ENCODE results near the gene TREML4. TPM values are rescaled to one million over a fixed set of nuclear protein-coding genes. Genes with fewer than 3 reads are reported as not detected.

TREML4 gene
- polyA plus RNA-seq, 3 donors = 0.03 TPM; not detected in 2

DNA sequence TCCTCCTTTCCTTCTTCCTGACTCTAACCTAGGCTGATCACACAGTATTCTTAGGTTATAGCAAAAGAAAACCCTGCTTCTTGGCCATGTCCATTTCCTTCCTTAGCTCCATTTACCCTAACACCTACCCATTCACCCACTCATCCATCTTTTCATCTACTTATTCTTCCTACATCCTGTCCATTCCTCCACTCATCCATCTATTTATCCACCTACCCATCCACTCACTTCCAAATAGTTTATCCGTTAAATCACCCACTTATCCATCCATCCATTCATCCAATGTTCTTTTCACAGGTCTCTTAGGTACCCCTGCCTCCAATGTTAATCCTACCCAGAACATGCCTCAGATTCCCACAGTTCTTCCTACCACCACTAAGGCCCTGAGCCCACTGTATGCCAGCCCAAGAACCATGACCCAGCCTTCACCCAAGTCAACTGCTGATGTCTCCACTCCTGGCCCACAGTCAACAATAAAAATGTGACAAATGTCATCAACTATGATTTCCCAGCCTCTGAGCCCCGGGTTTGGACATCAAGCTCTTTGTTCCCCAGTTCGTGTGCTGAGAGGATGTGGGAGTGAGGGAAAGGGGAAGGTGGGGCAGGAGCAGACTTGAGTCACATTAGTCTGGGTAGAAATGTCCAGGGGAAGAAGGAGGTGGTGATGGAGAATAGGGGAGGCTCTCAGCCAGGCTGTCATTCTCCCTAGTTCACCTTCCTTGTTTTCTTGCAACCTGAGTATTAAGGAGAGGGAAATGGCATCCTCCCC is 24.4 kb downstream of the TREML4 start:
- DNase-seq = no peak

DNA sequence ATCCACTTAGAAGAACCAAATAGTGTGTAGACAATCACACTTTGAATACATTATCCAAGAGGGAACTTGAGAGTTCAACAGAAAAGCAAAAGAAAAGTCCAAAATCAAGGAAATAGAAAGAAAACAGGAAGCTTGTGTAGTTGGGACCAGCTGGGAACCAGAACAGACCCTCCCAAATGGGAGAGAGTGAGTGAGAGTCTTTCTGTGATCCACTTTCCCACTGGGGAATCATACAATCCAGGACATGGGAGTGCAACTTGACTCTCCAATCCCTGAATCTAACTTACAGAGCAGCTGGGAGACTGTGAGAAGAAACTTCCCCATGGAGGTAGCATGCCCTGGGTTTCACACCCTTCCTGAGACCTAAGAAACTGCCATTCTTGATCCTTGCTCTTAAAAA is 27.0 kb downstream of the TREML4 start:
- DNase-seq = no peak

DNA sequence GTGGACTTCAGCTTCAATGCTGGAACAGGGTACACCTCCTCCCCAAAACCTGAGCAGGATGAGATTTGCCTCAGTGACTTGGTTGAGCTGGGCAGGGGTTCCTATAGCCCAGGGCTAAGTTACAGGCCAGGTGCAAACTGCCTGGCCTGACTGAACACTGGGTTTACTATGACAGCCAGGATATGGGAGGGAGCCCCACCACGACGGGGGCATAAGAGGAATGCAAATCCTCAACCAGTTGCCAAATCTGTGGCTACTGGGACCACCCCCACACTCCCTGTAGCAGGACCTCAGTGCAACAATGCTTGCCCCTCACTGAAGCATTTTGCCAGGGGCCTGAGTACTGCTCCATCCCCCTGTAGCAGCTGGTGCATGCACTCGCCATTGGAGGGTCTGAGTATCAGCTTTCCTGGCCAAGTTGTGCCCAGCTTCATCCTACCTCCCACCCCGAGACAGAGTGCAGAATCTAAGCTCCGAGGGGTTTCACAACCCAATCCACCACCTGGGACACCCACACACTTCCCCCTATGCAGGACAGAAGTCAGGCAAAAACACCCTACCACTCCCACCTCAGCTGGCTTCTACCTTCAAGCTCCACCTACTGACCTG is 27.6 kb downstream of the TREML4 start:
- no peak for DNase-seq

DNA sequence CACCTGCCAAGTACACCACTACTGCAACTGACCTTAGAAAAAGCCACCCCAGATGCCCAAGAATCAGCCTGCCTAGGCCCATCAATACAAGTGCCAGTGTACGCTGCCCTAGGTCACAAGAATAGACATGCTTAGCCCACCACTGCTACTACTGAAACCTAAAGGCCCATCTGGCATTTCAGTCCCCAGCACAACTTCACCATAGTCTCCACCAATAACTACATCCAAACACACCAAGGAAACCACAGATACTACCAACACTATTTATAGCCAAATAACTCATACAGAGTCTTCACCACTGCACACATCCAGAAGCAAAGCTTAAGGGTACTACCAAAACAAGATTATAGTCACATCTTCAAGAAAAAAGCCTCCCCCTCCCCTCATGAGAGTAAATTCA is 28.2 kb downstream of the TREML4 start:
- no peak for DNase-seq

DNA sequence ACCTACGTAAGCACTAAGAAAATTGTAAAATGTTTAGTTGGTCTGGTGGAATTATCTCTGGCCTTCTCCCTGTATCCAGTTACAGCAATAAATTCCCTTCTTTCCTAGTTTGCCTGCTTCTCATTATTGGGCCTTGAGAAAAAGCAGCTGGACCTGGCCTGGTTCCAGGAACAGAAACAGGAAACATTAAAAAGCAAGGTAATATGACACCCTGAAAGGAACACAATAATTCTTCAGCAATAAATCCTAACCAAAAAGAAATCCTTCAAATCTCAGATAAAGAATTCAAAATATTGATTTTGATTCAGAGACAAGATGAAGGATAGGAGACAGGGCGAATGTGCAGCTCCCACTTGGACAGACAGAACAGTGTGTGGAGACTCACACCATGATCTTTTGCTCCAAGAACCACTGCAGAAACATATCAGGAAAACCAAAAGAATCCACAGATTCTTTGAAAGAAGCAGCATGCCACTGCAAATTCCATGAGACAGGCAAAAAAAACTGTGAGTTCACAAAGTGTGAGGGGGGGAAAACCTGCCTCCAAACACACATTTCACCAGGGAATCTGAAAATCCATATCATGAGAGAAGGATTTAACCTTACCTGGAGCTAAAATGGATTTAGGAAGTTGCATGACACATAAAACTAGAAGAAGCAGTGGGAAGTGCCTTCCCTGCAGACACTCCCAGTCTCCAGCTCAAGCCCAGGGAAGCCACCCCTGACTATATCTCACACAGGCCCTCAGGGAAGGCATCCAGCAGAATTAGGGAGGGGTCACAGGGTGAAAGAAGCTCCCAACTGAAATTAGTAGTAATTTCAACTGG is 29.4 kb downstream of the TREML4 start:
- peak; percentile 91 for DNase-seq

DNA sequence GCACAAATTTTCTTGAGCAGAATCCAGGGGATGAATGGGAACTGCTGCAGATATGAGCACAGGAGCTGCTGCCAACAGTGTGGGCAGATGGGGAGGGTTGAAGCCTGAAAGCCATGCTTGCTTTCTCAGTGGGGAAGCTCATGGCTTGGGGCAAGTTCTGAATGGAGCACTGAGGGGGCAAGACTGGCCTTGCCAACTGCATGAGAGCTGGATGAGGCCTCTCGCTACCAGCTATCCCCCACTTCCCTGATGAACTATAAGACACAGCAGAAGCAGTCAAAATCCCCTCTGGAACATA is 30.0 kb downstream of the TREML4 start:
- DNase-seq = no peak

DNA sequence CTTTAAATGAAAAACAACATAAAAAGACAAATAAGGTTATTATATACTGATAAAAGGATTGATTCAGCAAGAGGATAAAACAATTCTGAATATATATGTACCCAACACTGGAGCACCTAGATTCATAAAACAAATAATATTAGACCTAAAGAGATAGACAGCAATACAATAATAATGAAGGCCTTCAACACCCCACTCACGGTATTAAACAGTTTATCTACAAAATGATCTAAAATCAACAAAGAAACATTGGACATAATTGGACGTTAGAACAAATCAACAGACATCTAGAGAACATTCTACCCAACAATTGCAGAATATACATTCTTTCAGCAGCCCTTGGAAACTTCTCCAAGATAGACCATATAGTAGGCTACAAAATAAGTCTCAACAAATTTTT is 34.3 kb downstream of the TREML4 start:
- DNase-seq = no peak

DNA sequence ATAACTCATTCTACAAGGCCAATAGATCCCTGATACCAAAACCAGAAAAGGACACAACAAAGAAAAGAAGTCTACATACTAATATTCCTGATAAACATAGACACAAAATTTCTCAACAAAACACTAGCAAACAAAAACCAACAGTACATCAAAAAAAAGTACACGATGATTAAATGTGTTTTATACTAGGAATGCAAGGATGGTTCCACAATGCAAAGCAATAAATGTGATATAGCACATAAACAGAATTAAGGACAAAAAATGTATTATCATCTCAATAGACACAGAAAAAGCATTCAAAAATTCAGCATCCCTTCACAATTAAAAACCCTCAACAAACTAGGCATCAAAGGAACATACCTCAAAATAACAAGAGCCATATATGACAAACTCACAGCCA is 35.1 kb downstream of the TREML4 start:
- DNase-seq = no peak

DNA sequence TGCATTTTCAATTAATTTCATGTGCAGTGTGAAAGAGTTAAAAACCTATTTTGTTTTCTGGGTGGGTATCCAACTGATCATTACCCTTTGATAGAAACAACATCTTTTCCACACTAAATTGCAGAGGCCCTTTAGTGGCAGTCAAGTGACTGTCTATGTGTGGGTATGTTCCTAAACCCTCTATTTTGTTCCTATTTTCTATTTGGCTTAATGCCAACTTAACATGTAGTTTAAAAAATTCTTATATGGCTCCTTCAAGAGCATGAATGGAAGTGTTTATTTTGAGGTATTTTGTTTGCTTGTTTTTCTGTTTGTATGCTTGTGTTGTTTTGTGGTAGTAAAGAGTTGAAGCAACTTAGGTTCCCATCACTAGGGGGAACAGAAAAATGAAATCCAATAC is 38.4 kb downstream of the TREML4 start:
- no peak for DNase-seq

DNA sequence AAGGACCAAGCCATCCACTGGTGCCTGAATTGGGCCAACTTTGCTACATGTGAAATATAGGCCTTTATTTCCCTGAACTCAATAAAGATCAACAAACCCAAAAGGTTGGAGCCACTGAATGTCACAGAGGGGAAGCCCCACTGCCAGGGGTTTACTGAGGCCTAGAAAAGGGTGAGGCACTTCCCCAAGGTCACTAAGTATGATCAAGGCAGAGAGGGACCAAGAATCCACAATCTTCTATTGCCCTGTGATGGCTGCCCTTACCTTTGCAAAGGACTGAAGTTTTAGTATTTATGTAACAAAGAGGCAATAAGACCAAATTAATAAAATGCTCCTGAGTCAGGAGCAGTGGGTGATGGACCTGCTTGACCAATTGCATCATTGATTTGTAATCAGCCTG is 40.3 kb downstream of the TREML4 start:
- DNase-seq = no peak

DNA sequence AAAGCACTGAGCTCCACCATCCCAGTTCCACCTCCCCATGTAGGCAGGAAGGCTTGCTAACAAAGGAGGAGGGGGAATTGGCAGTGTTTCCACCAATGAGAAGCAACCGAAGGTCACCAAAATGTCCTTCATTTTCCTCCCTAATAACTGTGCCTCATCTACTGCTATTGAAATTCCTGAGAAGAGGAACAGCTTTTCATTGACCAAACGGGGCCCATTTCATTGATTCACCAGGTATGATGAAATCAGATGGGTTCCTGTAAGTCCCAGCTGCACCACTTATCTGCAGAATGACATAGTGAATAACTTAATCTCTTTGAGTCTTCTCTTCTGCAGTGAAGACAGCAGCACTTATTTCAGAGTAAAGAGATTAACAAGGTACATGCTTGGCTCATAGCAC is 41.0 kb downstream of the TREML4 start:
- no peak for DNase-seq

DNA sequence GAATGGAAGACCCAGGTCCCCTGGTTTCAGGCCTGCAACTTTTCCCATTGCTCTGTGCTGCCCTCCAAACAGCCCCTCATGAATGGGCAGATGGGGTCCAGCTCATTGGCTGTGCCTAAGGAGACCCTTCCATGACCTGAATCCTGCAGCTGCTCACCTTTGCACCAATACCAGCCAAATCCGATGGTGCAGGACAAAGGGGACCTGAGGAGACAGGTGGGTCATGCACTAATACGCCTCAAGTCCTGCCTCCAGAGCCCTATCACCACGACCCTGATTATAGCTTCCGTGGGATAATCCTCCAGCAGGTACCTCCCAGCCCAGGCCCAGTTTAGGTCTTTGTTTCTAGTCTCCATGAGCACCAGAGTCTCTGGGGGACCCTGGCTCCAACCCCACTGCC is 41.6 kb downstream of the TREML4 start:
- no peak for DNase-seq

DNA sequence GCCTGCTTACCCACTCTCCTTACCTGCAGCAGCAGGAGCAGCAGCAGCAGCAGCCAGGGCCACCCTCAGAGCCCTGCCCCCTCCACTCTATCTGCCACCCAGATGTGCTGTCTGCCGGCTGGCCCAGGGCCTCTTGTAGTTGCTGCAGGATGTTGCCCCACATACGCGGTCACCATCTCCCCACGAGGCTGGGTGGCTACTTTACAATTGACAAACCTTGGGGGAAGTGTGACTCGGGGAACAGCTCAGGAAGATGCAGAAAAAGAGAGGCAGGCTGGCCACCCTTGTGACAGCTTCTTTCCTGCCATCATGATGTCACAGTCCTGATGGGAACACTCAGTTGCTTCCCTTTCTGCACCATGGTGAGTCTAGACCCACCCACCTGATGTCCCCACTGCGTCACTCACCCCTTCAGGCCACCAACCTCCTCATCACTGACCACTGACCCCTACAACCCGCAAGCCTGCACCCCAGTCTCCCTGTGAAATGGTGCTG is 43.8 kb downstream of the TREML4 start:
- no peak for DNase-seq

DNA sequence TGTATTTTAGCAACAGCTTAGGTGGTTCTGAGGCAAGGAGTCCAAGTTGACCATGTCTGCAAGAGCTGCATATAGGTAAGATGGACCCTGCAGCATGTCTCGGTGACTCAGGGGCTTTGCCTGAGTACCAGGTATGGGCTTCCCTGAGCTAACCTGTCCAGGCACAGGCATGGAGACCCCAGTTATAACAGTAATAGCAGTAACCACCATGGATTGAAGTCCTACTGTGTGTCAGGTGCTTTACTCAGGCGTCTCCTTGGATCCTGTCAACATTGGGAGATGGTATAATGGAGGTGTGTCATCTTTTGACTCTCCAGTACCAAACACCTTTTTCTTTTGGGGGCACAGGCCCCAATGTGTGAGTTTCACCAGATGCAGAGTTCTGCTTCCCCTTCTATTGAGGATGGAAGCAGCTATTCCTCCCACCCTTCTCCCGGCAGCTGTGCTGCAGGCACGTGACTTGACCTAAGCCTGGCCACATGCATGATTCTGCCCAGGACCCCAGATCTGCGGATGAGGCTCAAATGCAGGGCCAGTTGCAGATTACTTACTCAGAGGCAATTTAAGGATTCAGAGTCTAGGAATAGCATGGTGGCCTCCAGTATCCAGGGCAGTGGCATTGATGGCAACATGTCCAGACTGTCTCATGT is 44.6 kb downstream of the TREML4 start:
- no peak for DNase-seq

DNA sequence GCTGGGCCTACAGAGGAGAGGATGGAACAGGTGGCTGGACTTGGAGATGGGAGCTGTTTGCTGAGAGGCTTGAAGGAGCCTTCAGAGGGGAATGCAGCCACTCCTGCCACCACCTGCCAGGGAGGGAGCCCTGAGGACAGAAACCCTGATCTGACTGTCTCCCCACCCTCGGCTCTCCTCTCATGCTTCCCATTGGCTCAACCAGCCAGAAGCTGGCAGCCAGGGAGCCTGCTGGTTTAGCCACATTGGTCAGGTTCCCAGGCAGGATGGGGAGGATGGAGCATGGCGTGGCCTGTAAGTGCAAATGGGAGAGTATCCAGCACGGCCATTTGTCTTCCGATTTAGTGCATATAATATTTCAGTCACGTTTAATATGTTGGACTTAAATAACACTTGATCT is 45.6 kb downstream of the TREML4 start:
- no peak for DNase-seq

DNA sequence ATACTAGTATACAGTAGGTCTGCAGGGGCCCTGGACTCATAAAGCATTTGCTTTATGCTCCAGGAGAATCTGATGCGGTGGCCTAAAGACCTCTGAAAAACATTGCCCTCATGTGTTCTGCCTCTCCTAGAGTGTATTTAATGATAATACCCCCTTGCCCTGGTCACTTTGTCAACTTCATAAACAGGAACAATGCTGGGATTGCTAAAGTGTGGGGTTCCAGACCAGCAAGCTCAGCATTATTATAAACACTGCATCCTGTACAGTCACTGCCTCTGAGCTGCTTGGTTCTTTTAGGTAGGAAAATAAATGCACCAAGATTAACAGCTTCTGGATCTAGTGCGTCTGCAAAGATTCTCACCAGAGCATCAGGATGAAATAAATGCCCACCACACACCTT is 46.1 kb downstream of the TREML4 start:
- no peak for DNase-seq

DNA sequence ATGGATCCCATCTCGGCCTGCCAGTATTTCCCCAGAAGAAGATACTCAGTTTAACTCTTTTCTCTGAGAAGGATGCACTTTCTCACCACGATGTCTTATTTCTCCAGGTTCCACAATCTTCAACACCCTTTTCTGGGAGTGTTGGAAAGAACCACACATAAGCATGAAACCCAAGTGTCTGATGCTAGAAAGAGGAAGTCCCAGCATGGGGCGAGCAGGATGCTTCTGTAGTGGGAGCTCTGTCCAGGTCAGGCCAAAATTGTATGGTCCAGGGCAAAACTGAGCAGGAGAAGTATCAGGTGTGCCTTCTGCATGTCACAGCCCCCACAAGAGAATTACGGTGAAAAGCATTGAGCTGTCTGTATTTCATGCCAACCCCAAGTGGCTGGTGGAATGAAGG is 47.3 kb downstream of the TREML4 start:
- no peak for DNase-seq

DNA sequence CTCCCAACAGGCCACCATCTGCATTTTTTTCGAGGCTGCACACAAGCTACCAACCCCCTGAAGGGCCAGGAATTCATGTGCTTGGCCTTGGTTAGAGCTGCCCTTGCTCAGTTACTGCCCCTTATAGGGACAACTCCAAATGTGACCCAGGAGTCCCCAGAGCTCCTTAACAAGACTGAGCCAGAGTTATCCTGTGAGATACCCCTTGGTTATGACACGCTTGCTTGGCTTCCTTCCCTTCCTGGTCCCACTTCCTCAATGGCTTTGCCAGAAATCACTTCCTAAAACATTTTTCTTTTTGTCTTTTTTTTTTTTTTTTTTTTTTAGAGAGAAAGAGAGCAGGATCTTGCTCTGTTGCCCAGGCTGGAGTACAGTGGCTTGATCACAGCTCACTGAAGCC is 49.5 kb downstream of the TREML4 start:
- no peak for DNase-seq

DNA sequence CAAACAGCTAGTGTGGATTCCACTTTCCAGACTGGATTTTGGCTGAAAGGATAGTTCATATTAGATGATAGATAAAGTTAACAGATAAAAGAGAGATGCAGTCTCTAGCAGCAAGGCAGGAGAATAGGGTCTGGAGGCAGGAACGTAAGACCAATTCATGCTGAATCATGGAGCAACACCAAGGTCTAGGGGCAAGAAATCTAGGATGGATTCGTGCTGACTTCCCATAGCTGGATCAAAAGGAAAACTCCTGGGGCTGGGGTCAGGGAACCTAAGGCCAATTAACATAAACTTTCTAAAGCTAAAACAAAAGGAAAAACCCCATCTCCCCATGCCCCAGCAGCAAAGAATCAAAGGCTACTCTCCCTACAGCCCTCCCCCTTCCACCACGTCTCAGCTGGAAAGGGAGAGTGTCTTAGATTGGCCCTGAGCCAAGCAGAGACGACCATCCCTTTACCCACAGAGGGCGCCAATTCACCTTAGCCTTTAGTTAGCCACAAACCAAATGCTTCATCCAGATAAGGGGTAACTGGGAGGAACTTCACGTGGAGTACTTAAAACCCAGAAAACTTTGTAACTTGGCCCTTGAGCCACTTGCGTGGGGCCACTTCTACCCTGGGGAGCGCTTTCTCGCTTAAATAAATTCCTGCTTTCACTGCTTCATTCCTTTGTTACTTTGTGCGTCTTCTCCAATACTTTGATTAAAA is 50.7 kb downstream of the TREML4 start:
- peak; percentile 70 for DNase-seq

DNA sequence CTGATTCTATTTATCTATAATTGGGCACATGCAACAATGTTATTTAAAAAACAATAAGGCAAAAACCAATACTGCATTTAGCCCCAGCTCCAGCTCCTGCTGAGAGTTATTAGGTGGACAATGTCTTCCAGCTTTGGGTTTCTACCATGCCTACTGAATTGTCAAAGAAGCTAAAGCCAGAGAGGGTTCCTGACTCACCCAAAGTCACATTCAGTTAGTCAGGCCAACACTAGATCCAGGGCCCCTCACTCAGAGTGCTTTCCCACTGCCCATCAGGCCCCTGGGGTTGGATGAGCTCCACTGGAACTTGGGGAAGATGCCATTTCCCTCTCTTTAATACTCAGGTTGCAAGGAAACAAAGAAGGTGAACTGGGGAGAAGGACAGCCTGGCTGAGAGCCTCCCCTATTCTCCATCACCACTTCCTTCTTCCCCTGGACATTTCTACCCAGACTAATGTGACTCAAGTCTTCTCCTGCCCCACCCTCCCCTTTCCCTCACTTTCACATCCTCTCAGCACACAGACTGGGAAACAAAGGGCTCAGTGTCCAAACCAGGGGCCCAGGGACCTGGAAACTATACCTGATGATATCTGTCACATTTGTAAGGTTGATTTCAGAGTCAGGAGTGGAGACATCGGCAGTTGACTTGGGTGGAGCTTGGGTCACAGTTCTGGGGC is 52.4 kb downstream of the TREML4 start:
- no peak for DNase-seq

DNA sequence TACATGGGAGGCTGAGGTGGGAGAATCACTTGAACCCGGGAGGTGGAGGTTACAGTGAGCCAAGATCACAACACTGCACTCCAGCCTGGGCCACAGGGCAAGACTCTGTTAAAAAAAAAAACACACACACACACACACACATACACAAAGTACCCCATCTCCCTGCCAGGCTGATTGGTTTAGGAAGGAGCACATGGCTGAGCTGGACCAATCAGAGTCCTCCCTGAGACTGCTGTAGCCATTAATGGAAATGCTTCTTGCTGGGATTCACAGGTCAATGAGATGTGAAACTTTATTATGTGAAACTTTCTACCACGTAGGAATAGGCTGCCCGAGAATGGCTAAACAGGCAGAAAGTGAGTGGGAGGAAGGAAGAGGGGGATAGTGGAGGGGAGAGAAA is 55.5 kb downstream of the TREML4 start:
- no peak for DNase-seq
